GM21447 (cell line): Measurements from ENCODE around the gene LGI2.
"Not testable (repeated sequence)": the region's sequence is repeated elsewhere in the genome, so short reads cannot be mapped to it uniquely, and the experiment has no call there.

Experiments
- ATAC-seq: cut with Tn5 transposase; IDR thresholded peaks from one replicate; pipeline ENCODE4 v1.9.1; 2021; ENCODE audit not compliant: unreplicated experiment

LGI2 gene

DNA sequence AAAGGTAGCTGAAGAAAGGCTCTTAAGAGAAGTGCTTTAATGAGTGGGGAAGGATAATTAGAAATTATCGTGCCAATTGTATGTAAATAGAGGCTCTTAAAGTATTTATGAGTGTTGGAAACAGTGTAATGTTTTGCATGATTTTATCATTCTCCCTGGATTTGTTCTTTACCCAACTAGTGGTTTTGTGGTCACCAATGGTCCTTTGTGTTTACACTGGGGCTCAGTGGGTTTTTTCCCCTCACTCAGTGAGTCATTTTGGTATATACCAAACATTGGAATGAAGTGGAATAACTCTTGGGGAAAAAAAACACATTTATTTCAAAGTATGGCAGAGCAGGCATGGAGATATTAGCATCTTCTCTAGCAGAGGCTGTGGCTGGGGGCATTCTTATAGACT, 20.8 kb upstream of the LGI2 start:
- ATAC-seq, result no peak

DNA sequence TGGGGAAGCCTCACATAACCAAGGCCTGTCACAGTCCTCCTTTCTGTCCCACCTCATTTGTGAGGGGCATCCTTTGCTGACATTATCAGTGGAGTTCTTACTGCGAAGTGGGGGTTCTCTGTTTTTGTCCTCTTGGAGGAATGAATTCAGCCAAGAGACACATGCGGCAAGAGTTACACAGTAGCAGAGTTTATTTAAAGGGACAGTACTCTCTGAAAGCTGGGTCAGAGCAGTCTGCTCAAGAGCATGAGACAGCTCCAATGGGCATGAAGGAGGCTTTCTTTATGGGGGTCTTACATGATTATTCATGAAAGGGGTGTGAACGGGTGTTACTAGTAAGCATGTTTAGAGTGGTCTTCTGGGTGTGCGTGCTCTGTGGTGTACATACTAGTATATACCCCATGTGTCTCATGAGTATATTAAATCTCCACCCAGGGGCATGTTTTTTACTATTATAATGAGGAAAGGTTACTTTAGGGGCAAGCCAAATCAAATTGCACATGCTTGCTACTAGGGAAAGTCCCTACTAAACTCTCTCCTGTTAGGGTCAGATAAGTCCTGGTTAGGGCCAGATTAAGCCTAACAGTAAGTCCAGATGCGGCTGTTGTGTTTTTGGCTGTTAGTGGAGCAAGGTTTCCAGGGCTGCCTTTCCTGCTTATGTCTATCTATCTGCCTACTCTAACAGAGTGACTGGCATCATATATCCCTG, 19.8 kb upstream of the LGI2 start:
- no peak for ATAC-seq

GRCh38 chr4:25043548-25043947, 12.8 kb upstream of the LGI2 start:
- no peak for ATAC-seq

DNA sequence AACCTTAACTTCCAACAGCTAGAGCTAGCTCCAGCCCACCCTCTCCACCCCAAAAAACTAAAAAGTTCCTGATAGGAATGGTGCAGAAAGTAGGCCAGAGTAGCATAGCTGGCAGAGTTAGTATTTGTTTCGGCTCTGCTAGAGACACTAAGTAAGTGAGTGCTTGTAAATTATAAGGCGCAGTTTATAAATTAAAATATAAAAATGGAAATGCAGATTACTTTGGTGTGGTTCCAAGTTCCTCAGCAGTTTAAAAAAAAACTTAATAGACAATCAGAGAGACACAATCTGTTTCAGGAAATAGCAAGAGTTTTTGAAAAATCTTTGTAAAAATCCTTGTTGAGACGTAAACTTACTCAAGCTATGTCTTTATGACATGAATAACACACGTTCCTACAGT, 2.8 kb upstream of the LGI2 start:
- ATAC-seq, result no peak

DNA sequence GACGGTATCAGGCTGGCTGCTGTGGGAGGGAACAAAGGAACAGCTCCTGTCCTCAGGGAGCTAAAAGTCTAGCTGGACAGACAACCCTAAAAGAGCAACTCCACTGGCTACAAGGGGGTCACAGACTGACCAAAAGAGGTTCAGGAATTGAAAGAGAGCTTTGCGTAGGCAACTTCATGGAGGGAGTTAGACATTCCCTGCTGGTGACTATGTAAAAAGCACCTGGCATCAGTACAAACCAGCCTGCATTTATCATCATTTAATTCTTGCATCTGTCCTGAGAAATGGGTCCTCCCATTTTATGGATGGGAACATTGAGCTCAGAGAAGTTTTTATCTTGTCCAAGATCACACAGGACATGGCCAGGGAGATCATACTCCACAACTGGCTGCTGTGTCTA, 1.4 kb upstream of the LGI2 start:
- no peak for ATAC-seq

GRCh38 chr4:25031077-25031621, 403 bp upstream of the LGI2 start:
- ATAC-seq, result no peak

GRCh38 chr4:25029479-25030276, 1.1 kb downstream of the LGI2 start:
- no peak for ATAC-seq

DNA sequence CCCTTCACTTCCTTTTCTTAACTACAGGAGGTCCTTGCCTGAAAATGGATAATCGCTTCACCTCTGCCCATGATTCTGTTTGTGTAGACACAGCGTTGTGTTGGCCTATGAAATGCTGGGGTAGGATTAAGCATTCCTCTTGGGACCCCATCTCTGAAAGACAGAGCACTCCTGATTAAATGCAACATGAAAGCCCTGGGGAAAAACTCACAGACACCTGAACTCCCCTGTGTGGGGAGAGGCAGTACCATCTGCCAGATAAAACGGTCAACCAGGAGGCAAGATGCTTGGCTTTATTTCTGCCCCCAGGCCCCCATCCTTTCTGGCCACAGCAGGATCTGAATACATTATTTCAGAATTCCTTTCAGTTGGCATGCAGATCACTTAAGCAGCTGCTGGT, 1.9 kb downstream of the LGI2 start:
- no peak for ATAC-seq

DNA sequence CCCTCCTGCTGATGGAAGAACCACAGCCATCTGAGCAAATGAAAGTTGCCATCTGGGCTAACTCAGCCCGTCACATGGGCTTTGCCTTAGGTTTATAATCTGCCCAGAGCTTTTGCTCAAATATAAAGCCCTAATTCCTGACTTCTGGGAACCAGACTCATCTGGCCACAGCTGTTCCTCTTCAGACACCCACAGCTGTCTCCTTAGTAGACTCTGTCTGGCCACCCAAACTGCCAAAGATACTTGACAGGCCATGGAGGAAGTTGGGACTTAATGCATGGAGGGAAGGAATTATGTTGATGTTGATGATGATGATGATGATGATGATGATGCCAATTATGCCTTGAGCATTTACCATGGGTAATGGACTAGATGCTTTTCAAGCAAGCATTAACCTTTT, 8.0 kb downstream of the LGI2 start:
- ATAC-seq, result no peak

DNA sequence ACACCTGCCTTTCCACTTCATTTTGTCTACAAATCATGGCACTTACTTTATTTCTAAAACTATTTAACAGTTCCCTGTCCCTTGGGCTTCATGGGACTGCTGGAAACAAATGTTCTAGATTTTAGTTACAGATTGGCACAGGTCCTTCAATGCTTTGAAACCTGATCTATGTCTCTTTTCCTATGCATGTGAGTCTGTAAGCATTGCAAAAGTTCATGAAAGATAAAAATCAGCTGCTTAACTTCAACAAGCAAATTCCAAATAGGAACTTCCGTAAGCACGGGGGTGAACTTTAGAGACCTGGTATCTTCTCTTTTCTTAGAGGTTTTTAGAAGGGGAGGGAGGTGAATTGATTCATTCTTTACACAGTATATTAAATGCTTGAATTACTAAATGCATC, 9.5 kb downstream of the LGI2 start:
- ATAC-seq, result no peak

DNA sequence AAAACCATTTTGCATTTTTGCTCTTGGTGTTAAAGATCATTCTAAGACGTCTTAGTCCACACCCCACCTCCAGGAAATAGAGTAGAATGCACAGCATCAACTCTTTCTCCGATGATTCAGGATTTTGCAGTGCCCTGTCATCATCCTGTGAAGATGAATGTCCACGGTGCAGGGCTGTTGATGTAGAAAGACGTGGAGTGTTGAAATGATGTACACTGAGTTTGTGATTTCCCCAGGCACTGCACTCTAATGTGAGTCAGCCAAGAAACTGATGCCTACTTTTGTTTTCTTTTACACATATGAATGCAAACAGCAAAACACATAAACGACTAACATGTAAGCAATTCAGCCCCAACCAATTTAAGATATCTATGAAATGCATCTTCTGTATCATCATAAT, 10.5 kb downstream of the LGI2 start:
- no peak for ATAC-seq

DNA sequence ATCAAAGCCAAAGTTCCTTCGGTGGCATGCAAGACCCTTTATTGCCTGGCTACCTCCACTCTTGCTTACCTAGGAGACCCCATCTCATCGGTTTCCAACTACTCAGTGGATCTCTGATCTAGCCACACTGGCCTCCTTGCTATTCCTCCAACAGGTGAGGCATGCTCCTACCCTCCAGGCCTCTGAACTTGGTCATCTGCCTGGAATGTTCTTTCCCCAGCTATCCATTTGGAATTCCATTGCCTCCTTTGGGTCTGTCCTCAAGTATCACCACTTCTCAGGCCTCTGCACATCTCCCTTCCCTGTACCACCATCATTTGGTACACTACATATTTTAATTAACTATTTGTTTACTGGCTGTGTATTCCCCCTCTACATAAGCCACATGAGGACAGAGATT, 11.2 kb downstream of the LGI2 start:
- ATAC-seq, result no peak

DNA sequence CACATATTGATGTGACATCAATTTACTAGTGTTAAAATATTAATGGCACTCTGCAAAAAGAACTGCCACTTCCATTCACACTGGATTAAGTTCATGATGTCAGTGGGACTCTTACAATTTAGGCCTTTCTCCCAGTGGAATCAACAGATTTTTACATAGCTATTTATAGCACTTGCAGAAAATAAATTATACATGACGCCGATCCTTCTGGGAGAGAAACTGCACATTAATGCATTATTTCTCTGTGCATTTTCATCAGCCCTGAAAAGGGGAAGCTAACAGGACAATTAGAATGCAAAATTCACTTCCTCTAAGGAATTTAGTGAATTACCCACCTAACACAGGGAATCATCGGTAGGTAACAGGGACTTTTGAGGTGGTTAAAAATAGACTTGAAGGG, 15.7 kb downstream of the LGI2 start:
- no peak for ATAC-seq

DNA sequence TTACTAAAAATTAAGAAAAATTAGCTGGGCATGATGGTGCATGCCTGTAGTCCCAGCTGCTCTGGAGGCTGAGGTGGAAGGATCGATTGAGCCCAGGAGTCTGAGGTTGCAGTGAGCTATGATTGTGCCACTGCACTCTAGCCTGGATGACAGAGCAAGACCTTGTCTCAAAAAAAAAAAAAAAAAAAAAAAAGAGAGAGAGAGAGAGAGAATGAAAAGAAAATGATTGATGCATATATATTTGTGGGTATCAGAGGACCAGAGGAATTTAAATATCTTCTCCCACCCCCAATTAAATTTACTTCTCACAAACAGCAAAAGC, 16.1 kb downstream of the LGI2 start:
- not testable (repeated sequence) for ATAC-seq

DNA sequence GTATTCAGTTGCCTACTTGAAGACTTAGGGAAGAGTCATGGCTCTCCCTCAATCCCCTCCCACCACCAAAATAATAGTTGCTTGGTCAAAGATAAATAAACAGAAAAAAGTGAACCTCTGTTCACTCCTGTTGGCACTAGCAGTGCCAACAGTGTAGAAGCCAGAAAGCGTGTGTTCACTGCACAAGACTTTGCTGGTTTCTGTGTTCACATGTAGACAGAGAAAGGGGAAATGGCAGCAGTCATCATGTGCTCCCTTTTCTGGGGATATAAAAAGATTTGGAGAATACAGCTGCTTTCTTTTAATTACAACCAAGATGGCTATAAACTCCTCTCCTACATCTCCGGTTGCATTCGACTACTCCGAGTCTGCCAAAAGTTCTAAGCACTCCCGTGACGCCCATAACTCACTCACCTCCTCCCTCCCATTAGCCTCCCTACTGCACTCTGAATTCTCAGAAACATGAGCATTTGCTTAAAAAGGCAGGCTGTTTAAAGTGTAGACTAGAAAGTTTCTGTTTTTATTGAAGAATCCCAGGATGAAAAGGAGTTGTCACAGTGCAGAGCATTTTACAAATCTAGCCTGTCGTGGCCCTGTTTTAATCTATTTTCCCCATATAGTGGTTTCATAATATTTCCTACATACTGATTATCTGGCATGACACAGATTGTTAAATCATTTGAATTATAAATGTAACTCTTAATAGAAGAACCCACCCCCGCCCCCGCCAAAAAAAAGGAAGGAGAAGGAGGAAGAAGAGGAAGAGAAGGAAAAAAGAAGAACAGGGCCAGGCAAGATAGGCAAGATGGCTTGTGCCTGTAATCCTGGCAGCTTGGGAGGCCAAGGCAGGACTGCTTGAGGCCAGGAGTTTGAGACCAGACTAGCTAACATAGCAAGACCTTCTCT, 16.7 kb downstream of the LGI2 start:
- no peak for ATAC-seq

- no peak for ATAC-seq
These were observed 18.1 kb downstream of the LGI2 start for GRCh38 chr4:25012655-25013054.

- no peak for ATAC-seq
These were observed 19.4 kb downstream of the LGI2 start for GRCh38 chr4:25011135-25011866.

DNA sequence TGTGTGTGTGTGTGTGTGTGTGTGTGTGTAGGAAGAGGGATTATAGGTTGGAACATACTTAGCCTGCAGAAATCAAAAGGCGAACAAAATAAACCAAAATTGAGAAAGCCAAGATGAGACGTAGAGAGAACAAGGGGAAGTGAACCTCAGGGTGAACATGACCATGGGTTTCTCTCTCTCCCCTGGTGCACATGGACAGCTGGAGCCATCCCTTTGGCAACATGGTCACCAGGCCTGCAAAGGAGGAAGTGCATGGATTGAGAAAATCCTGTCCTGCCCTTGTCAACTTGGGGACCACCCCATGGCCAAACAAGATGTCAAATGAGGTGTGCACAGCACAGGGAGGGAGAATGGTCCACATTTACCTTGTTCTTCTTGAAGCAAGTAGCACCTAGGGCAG, 23.1 kb downstream of the LGI2 start:
- no peak for ATAC-seq

DNA sequence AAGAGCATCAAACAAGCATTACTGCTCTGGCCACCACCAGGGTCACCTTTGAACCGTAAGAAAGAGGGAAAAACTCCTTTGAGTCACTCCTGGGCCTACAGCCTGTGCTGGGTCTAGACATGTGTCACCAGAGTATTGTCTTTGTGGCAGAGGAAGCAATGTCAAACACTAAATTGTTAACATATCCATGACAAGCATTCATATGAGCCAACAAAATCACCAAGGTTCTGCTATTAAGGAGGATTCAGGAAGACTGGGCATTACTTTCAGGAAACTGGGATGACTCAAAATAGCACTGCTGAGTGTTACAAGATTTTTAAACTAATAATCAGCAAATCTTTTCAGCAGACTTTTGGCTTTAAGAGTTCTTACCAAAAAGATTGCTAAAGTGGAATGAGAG, 28.1 kb downstream of the LGI2 start:
- ATAC-seq, result no peak

DNA sequence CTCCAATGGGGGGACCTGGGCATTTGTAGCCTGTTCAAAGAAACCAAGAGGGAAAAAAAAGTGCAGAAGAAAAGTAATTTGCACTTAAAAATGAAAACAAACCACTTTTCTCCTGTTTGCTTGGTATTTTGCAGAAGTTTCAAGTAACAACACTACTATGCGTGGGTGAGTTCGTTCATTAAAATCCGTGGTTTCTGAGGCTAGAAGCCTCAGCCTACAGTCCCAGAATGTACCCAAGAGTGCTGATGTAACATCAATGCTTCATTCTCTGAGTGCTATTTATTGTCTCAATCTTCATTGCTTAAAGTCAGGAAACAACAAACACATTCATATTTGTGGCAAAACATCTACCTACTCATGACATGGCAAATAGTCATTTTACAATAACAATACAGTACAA, 29.2 kb downstream of the LGI2 start:
- no peak for ATAC-seq

DNA sequence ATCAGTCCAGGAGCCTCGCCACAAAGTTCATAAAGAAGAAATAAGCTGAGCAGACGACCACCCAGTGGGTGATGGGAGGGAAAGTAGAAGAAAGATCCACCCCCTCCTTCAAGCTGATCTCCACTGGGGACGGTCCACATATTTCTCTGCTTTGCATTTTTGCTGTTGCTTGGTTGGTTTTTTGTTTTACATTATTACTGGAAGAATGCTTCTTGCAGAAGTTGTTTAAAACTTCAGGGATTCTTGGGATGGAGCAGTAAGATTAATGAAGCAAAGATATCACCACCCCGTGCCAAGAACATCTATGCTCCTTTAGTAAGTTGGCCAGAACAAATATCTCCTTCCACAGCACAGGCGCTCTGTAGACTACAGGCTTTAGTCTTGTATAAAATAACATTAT, 30.1 kb downstream of the LGI2 start:
- no peak for ATAC-seq
